ENCODE measurements around the gene FBXO38.

The FBXO38 gene

GRCh38 chr5:148436029-148436428, 52.3 kb downstream of the FBXO38 start:
- H3K9me3 ChIP-seq (ENCODE audit: control insufficient read depth, insufficient read depth, low read depth, low read length), result no peaks in the 10 kb centered on the region
- no peak overlapping the region for H3K4me3 ChIP-seq (ENCODE audit: low read depth, low read length)
- no peak overlapping the region for H3K27ac ChIP-seq (ENCODE audit: extremely low read depth, low read depth, low read length)
- H3K4me1 ChIP-seq (ENCODE audit: control insufficient read depth, insufficient read depth, low read length), result no peaks in the 10 kb centered on the region
- ChIA-PET CTCF (no interaction called here), POLR2A (no interaction called here)
- TF ChIP-seq ZNF366 (tag by site-specific recombination; conservative IDR thresholded peaks at IDR 0.05) (no peak), YY2 (tag by site-specific recombination; IDR thresholded peaks at IDR 0.05) (no peak), SP2 (tag by site-specific recombination; IDR thresholded peaks at IDR 0.05) (no peak), ZNF670 (tag by site-specific recombination; IDR thresholded peaks at IDR 0.05; ENCODE audit: low read depth) (no peak), INSM2 (tag by site-specific recombination; IDR thresholded peaks at IDR 0.05) (no peak), ZNF488 (tag by site-specific recombination; IDR thresholded peaks at IDR 0.05) (no peak), ZNF626 (tag by site-specific recombination; IDR thresholded peaks at IDR 0.05) (no peak), REPIN1 (tag by site-specific recombination; IDR thresholded peaks at IDR 0.05; ENCODE audit: low read depth) (no peak), ZSCAN16 (tag by site-specific recombination; IDR thresholded peaks at IDR 0.05) (no peak), ZNF513 (tag by site-specific recombination; IDR thresholded peaks at IDR 0.05) (no peak), ZNF133 (tag by site-specific recombination; IDR thresholded peaks at IDR 0.05) (no peak), REST (tag by site-specific recombination; IDR thresholded peaks at IDR 0.05) (no peak), ZNF747 (tag by site-specific recombination; IDR thresholded peaks at IDR 0.05) (no peak), ZSCAN18 (tag by site-specific recombination; IDR thresholded peaks at IDR 0.05) (no peak), ZNF701 (tag by site-specific recombination; IDR thresholded peaks at IDR 0.05) (no peak)
- peaks cover 22 to 86% of the 10 kb centered on the region in 2 experiments for H3K36me3 ChIP-seq (ENCODE audit: control insufficient read depth in 2 of 2, insufficient read depth in 1 of 2, low read length in 2 of 2)

GRCh38 chr5:148437249-148437648, 53.5 kb downstream of the FBXO38 start:
- peaks cover 32 to 88% of the 10 kb centered on the region in 2 experiments for H3K36me3 ChIP-seq (ENCODE audit: control insufficient read depth in 2 of 2, insufficient read depth in 1 of 2, low read length in 2 of 2)
- POLR2A ChIA-PET, result no interaction called here
- CTCF ChIA-PET, result interaction anchor here (0.7 to 1.1 kb wide), 3 partner anchors 8 to 294 kb away, joined by 3 to 8 read pairs (median 3); no protein-coding TSS in a partner anchor
- TF ChIP-seq ATF2 (tag by site-specific recombination; IDR thresholded peaks at IDR 0.05; ENCODE audit: low read depth), result no peak
- TF ChIP-seq ZNF239 (tag by site-specific recombination; IDR thresholded peaks at IDR 0.05), result no peak
- no peak for TF ChIP-seq ZBTB6 (tag by site-specific recombination; IDR thresholded peaks at IDR 0.05)
- TF ChIP-seq ZNF585B (tag by site-specific recombination; IDR thresholded peaks at IDR 0.05), result no peak
- TF ChIP-seq BCL11A (tag by site-specific recombination; IDR thresholded peaks at IDR 0.05; ENCODE audit: low read depth), result no peak
- TF ChIP-seq ZSCAN4 (tag by site-specific recombination; IDR thresholded peaks at IDR 0.05), result no peak
- TF ChIP-seq ZNF654 (tag by site-specific recombination; IDR thresholded peaks at IDR 0.05; ENCODE audit: low read depth), result no peak
- no peak for TF ChIP-seq ZNF837 (tag by site-specific recombination; IDR thresholded peaks at IDR 0.05)

More at GRCh38 chr5:148437249-148437648, 53.5 kb downstream of the FBXO38 start:
- Histone ChIP-seq H3K9me3 (ENCODE audit: control insufficient read depth, insufficient read depth, low read depth, low read length) (no peaks in the 10 kb centered on the region), H3K27ac (ENCODE audit: extremely low read depth, low read depth, low read length) (no peak overlapping the region), H3K4me1 (ENCODE audit: control insufficient read depth, insufficient read depth, low read length) (no peaks in the 10 kb centered on the region), H3K4me3 (ENCODE audit: low read depth, low read length) (no peak overlapping the region)
